Calu3 (cell line): ENCODE results near the gene IGFBP4. TPM values are rescaled to one million over a fixed set of nuclear protein-coding genes. Genes with fewer than 3 reads are reported as not detected.

Experiments used
- Bru-seq: library from RNA; stranded (reverse); fragments of 400-500 nt; gene quantifications from one replicate; lab custom pipeline; 2021; lab: Mats Ljungman, UMichigan
- BruChase-seq, 2 experiments: library from RNA; stranded (reverse); fragments of 400-500 nt; gene quantifications; one replicate each; lab custom pipeline; 2021; lab: Mats Ljungman, UMichigan
- BruUV-seq: library from RNA; stranded (reverse); fragments of 400-500 nt; replicated peaks from 2 replicates; lab custom pipeline; 2021; lab: Mats Ljungman, UMichigan
- CTCF ChIA-PET: fragments of 300-600 bp; sonication (Branson Sonifier 250); formaldehyde crosslinking; loops from one replicate; lab custom pipeline; 2022; ENCODE audit warnings: antibody characterized with exemption; lab: Charles Lee
- DNase-seq: peaks from one replicate; pipeline ENCODE4 v3.0.0; 2022
- H3K27ac Mint-ChIP-seq: one replicate; pipeline ENCODE4 v1.8.0; 2022; ENCODE audit warnings: mixed read lengths; ENCODE audit not compliant: unreplicated experiment
- H3K27me3 Mint-ChIP-seq: one replicate; pipeline ENCODE4 v1.8.0; 2022; ENCODE audit warnings: mixed read lengths; ENCODE audit not compliant: unreplicated experiment
- H3K36me3 Mint-ChIP-seq: one replicate; pipeline ENCODE4 v1.8.0; 2022; ENCODE audit warnings: mild to moderate bottlenecking, moderate library complexity, mixed read lengths; ENCODE audit not compliant: insufficient read depth, unreplicated experiment
- H3K4me1 Mint-ChIP-seq: one replicate; pipeline ENCODE4 v1.8.0; 2022; ENCODE audit warnings: mild to moderate bottlenecking, low read depth, mixed read lengths; ENCODE audit not compliant: unreplicated experiment
- H3K4me3 Mint-ChIP-seq: one replicate; pipeline ENCODE4 v1.8.0; 2022; ENCODE audit warnings: mild to moderate bottlenecking, low read depth, moderate library complexity, mixed read lengths; ENCODE audit not compliant: unreplicated experiment
- H3K9me3 Mint-ChIP-seq: one replicate; pipeline ENCODE4 v1.8.0; 2022; ENCODE audit warnings: low read depth, mixed read lengths; ENCODE audit not compliant: unreplicated experiment
- intact Hi-C: fragments of 100-400 bp; cut with micrococcal nuclease; formaldehyde crosslinking; loops from one replicate; pipeline ENCODE4 v1.10.0; 2022; ENCODE audit not compliant: unreplicated experiment
- long read RNA-seq: library from polyadenylated mRNA; stranded (forward); transcript quantifications from one replicate; pipeline ENCODE4 v2.0.0, GENCODE V29; 2022
- total RNA-seq: library from RNA; stranded (reverse); gene quantifications from 2 replicates; pipeline ENCODE4 v1.2.3, GENCODE V29; 2022
- TF ChIP-seq, protein P1 (sequence below): fragments of 200-600 bp; IDR thresholded peaks from one replicate; pipeline ENCODE4 v1.8.0; 2022; ENCODE audit warnings: antibody characterized with exemption; ENCODE audit not compliant: unreplicated experiment

The IGFBP4 gene
- total RNA-seq: 33.9 and 39.2 TPM in 2 replicates
- Bru-seq, nascent RNA: percentile 49 among the genes with signal in this experiment
- percentile 55 among the genes with signal in this experiment for BruChase-seq, experiment 1, labeled RNA remaining after a 6-hour chase
- BruChase-seq, experiment 2, labeled RNA remaining after a 2-hour chase: percentile 47 among the genes with signal in this experiment
- long read RNA-seq, transcript IGFBP4-201 (4 exons, 2,200 nt): major isoform, 43 of 62 reads
- long read RNA-seq, partial matches to known transcripts: 18 of 62 reads
- long read RNA-seq, other reads (novel, unspliced or antisense): 1 of 62 reads

DNA sequence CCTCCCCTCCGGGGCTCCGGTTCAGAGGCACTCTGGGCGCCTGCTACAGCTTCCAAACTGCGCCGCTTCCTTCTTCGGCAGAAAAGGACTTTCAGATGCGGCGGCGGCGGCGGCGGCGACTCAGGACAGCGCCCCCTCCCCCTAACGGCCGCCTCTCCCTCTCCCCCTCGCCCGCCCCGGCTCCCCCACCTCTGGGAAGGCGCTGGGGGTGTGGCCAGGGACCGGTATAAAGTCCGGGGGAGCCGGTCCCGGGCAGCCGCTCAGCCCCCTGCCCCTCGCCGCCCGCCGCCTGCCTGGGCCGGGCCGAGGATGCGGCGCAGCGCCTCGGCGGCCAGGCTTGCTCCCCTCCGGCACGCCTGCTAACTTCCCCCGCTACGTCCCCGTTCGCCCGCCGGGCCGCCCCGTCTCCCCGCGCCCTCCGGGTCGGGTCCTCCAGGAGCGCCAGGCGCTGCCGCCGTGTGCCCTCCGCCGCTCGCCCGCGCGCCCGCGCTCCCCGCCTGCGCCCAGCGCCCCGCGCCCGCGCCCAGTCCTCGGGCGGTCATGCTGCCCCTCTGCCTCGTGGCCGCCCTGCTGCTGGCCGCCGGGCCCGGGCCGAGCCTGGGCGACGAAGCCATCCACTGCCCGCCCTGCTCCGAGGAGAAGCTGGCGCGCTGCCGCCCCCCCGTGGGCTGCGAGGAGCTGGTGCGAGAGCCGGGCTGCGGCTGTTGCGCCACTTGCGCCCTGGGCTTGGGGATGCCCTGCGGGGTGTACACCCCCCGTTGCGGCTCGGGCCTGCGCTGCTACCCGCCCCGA lies at the start of gene IGFBP4:
Gene IGFBP4 (plus strand): TSS at position 255 of the 792 bp plus-strand sequence. CDS start 286 bp downstream, at position 541.
- Mint-ChIP-seq H3K9me3 (no peaks in the 10 kb centered on the region), H3K27ac (no peak within 1 kb of the TSS), H3K4me3 (peak within 1 kb of the TSS; percentile 1), H3K4me1 (peaks cover 32% of the 10 kb centered on the region), H3K27me3 (peaks cover 37% of the 10 kb centered on the region), H3K36me3 (peaks cover 10% of the 10 kb centered on the region)
- intact Hi-C loops: no loop called here
- CTCF ChIA-PET: interaction anchor here (0.6 to 53.1 kb wide), 62 partner anchors 9 to 1767 kb away, joined by 3 to 4142 read pairs (median 4); partner anchors contain the start of genes CASC3, CCR7, GJD3 and LRRC3C
- no TSS peak for BruUV-seq
- TF ChIP-seq, protein P1, sequence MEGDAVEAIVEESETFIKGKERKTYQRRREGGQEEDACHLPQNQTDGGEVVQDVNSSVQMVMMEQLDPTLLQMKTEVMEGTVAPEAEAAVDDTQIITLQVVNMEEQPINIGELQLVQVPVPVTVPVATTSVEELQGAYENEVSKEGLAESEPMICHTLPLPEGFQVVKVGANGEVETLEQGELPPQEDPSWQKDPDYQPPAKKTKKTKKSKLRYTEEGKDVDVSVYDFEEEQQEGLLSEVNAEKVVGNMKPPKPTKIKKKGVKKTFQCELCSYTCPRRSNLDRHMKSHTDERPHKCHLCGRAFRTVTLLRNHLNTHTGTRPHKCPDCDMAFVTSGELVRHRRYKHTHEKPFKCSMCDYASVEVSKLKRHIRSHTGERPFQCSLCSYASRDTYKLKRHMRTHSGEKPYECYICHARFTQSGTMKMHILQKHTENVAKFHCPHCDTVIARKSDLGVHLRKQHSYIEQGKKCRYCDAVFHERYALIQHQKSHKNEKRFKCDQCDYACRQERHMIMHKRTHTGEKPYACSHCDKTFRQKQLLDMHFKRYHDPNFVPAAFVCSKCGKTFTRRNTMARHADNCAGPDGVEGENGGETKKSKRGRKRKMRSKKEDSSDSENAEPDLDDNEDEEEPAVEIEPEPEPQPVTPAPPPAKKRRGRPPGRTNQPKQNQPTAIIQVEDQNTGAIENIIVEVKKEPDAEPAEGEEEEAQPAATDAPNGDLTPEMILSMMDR: no peak
- peak; percentile 100 for DNase-seq

DNA sequence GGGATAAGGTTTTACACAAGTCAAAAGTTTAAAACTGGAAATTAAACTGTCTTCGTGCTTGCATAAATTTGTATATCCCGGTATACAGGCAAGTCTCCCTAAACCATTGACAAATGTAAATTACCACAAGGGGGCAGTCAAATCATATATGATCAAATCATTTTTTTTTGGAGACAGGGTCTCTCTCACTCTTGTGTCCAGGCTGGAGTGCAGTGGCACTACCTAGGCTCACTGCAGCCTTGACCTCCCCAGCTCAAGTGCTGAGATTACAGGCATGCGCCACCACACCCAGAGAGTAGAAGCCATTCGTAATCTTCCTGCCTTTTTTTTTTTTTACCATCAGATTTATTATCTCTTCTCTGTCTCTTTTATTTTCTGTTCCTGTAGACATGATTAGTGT lies 44.1 kb upstream of the IGFBP4 start:
- Mint-ChIP-seq H3K27me3 (no peaks in the 10 kb centered on the region), H3K9me3 (no peaks in the 10 kb centered on the region), H3K4me1 (no peaks in the 10 kb centered on the region), H3K4me3 (no peak overlapping the region), H3K36me3 (peaks cover 94% of the 10 kb centered on the region), H3K27ac (no peak overlapping the region)
- CTCF ChIA-PET: interaction anchor here (0.6 to 2.6 kb wide), 7 partner anchors 18 to 286 kb away, joined by 3 to 15 read pairs (median 4); partner anchors contain the start of gene TOP2A
- no TSS peak for BruUV-seq
- intact Hi-C loops: loop anchor here (1.0 to 2.0 kb wide), 4 partner anchors 42 to 161 kb away; no protein-coding TSS in a partner anchor
- no peak for DNase-seq
- TF ChIP-seq, protein P1: no peak

DNA sequence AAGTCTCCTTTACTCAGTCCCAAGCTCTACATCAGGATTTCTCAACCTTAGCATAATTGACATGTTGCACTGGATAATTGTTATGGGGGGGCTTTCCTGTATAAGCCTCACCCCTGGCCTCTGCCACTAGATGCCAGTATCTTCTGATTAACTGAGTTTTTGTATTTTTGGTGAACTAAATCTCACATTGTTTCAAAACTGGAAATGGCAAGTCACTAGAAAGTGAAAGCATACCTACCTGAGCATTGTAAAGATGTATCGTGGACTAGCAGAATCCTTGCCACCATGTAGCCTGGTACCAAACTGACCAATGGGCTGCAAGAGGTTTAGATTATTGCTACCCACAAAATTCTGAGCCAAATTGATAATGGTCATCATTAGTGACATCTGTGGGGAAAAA lies 40.6 kb upstream of the IGFBP4 start:
- intact Hi-C loops: loop anchor here (1.0 to 10.0 kb wide), 2 partner anchors 130 to 312 kb away; no protein-coding TSS in a partner anchor
- Mint-ChIP-seq H3K27me3 (no peaks in the 10 kb centered on the region), H3K4me3 (no peak overlapping the region), H3K36me3 (peaks cover 94% of the 10 kb centered on the region), H3K4me1 (no peaks in the 10 kb centered on the region), H3K9me3 (no peaks in the 10 kb centered on the region), H3K27ac (no peak overlapping the region)
- DNase-seq: no peak
- CTCF ChIA-PET: interaction anchor here (0.9 to 3.5 kb wide), 8 partner anchors 9 to 234 kb away, joined by 3 to 26 read pairs (median 6); partner anchors contain the start of gene TOP2A
- TF ChIP-seq, protein P1: no peak
- BruUV-seq: no TSS peak

DNA sequence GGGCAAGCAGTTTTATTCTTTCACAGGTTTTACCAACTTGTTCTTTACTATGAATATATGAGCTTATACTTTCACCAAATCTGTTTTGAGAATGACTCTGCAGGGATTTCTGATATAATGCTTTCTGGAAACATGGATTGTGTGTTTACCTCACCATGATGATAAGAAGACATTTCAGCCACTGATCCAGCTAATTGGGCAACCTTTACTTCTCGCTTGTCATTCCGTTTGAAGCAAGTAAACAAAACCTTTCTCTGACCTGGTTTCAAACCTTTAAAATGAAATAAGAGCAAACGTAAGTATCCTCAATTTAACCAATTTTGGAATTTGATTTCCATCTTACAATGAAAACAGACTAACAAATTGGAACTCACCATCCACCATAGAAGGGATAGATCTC lies 39.2 kb upstream of the IGFBP4 start:
- Mint-ChIP-seq H3K27me3 (no peaks in the 10 kb centered on the region), H3K4me1 (no peaks in the 10 kb centered on the region), H3K4me3 (no peak overlapping the region), H3K36me3 (peaks cover 93% of the 10 kb centered on the region), H3K9me3 (no peaks in the 10 kb centered on the region), H3K27ac (no peak overlapping the region)
- intact Hi-C loops: loop anchor here (10.0 kb wide), 1 partner anchor 311 kb away; no protein-coding TSS in a partner anchor
- CTCF ChIA-PET: interaction anchor here (0.6 to 3.5 kb wide), 6 partner anchors 9 to 156 kb away, joined by 3 to 26 read pairs (median 6); partner anchors contain the start of gene TOP2A
- TF ChIP-seq, protein P1: no peak
- no peak for DNase-seq
- no TSS peak for BruUV-seq
